ENCODE data around the gene SMAD7.

- no peak for TF ChIP-seq CTCF (conservative IDR thresholded peaks at IDR 0.05 in 1 of 2, IDR thresholded peaks at IDR 0.05 in 1 of 2; ENCODE audit: low read depth in 1 of 2, low read length in 2 of 2)
- TF ChIP-seq EZH2 (IDR thresholded peaks at IDR 0.05; ENCODE audit: low read length, missing control alignments): no peak
Observed at GRCh38 chr18:48874233-48874632, 76.5 kb downstream of the SMAD7 start.

All from fibroblast of lung (primary cell).